ENCODE data around the gene CIAPIN1.

Gene CIAPIN1

DNA sequence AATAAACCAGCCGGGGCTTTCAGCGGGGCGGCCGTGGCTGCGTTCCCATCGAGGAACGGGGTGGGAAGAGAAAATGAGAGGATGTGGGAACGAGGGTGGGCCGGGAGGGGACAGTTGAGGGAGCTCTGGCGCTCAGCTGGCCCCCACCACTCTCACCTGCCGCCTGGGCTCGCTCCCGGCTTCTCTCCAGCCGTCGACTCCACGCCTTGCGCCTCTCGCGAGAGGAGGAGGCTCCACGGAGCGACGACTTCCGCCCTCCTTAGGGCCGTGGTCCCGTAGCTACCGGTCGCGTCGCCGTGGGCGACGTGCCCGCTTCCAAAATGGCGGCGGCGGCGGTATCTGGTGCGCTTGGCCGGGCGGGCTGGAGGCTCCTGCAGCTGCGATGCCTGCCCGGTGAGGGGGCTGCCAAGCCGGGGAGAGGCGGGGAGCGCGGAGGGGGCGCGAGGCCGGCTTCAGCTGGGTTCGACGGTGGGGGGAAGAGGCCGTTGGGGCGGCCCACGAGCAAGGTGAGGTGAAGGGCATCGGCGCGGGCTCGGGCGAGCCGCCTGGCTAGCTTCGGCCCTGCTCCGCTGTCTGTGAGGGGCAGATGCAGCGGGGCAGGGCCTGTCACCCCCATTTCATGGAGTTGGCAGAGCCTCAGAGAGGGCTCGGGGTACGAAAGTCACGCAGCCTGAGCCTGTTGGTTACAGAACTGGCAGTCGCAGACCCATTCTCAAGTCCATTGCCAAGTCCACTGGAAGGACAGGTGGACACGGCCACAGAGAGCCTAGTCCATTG, at the start of gene CIAPIN1, which contains the start of gene COQ9:
Gene CIAPIN1, minus strand, starts transcription at position 200 of the 777 bp plus-strand sequence. CDS start 6,457 bp downstream, outside the sequence.
Gene COQ9, plus strand, starts transcription at position 294 of the 777 bp plus-strand sequence. Its CDS starts 27 bp downstream, at position 321.
- POLR2A ChIA-PET = interaction anchor here (0.5 to 1.7 kb wide), 7 partner anchors 12 to 1267 kb away, joined by 3 to 9 read pairs (median 4); partner anchors contain the start of gene POLR2C
- TF ChIP-seq, protein P1, sequence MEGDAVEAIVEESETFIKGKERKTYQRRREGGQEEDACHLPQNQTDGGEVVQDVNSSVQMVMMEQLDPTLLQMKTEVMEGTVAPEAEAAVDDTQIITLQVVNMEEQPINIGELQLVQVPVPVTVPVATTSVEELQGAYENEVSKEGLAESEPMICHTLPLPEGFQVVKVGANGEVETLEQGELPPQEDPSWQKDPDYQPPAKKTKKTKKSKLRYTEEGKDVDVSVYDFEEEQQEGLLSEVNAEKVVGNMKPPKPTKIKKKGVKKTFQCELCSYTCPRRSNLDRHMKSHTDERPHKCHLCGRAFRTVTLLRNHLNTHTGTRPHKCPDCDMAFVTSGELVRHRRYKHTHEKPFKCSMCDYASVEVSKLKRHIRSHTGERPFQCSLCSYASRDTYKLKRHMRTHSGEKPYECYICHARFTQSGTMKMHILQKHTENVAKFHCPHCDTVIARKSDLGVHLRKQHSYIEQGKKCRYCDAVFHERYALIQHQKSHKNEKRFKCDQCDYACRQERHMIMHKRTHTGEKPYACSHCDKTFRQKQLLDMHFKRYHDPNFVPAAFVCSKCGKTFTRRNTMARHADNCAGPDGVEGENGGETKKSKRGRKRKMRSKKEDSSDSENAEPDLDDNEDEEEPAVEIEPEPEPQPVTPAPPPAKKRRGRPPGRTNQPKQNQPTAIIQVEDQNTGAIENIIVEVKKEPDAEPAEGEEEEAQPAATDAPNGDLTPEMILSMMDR (IDR thresholded peaks at IDR 0.05; ENCODE audit: control extremely low read depth, extremely low read depth, low read depth, missing control alignments) = no peak
- peak; percentile 98 for DNase-seq (ENCODE audit: extremely low spot score)
- CTCF ChIA-PET = interaction anchor here (0.7 to 13.1 kb wide), 8 partner anchors 12 to 147 kb away, joined by 3 to 112 read pairs (median 4); partner anchors contain the start of gene POLR2C

- no peak for DNase-seq (ENCODE audit: extremely low spot score)
- POLR2A ChIA-PET = no interaction called here
- CTCF ChIA-PET = no interaction called here
- TF ChIP-seq, protein P1 (IDR thresholded peaks at IDR 0.05; ENCODE audit: control extremely low read depth, extremely low read depth, low read depth, missing control alignments) = no peak
Measured at GRCh38 chr16:57493767-57494166, 46.6 kb upstream of the CIAPIN1 start.

DNA sequence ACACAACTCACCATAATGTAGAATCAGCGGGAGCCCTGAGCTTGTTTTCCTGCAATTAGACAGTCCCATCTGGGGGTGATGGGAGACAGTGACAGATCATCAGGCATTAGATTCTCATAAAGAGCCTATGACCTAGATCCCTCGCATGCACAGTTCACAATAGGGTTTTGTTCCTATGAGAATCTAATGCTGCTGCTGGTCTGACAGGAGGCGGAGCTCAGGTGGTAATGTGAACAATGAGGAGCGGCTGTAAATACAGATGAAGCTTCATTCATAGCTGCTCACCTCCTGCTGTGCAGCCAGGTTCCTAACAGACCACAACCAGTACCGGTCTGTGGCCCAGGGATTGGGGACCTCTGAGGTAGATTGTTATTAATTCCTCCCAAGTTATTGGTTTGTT, 42.0 kb upstream of the CIAPIN1 start:
- TF ChIP-seq, protein P1 (IDR thresholded peaks at IDR 0.05; ENCODE audit: control extremely low read depth, extremely low read depth, low read depth, missing control alignments) = no peak
- DNase-seq (ENCODE audit: extremely low spot score) = no peak
- ChIA-PET POLR2A (no interaction called here), CTCF (interaction anchor here (1.1 to 2.4 kb wide), 5 partner anchors 15 to 87 kb away, joined by 3 to 19 read pairs (median 4); partner anchors contain the start of genes ADGRG5 and POLR2C)

DNA sequence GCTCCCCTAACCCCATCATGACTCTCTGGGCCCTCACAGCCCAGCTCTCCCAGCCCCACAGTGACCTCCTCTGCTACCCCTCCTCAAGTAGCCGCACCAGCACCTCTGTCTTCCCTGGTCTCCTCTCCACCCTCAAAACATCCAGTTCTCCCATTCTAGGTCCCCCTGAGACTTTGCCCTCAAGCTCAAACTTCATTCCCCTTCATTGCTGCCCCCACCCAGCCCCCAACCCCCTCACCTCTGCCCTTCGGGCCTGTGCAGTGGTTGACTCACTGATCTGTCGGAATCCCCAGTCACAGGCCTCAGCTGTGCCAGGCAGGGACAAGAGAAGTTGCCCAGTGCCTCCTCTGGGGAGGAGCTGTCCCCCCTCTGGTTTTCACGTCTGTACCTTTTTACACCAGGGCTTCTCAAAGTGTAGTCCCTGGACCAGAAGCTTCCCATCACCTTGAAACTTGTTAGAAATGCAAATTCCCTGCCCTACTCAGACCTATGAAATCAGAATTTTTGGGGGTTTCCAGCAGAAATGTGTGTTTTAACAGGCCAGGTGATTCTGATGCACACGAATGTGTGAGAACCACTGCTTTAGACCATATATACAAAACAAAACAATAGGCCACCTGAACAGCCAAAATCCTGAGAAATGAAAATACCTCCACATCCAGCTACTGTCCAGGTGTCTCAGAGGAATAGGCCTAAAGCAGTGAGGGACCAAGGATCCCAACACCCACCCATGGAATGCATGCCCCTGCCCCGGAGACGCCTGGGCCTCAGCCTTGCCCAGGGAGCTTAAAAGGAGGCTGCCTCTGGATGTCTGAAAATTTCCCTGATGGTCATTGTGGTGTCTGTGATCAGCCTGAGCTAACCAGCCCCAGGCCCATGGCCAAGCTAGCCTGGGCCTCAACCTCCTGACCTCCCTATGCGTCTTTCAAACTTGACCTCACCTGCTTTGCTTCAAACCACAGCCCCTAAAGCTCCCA, 40.0 kb upstream of the CIAPIN1 start:
- TF ChIP-seq, protein P1 (IDR thresholded peaks at IDR 0.05; ENCODE audit: control extremely low read depth, extremely low read depth, low read depth, missing control alignments) = no peak
- POLR2A ChIA-PET = interaction anchor here (1.6 kb wide), 1 partner anchor 50 kb away, joined by 5 read pairs; no protein-coding TSS in a partner anchor
- CTCF ChIA-PET = interaction anchor here (1.0 to 3.0 kb wide), 18 partner anchors 12 to 161 kb away, joined by 3 to 20 read pairs (median 4); partner anchors contain the start of genes CCDC102A and POLR2C
- DNase-seq (ENCODE audit: extremely low spot score) = no peak

DNA sequence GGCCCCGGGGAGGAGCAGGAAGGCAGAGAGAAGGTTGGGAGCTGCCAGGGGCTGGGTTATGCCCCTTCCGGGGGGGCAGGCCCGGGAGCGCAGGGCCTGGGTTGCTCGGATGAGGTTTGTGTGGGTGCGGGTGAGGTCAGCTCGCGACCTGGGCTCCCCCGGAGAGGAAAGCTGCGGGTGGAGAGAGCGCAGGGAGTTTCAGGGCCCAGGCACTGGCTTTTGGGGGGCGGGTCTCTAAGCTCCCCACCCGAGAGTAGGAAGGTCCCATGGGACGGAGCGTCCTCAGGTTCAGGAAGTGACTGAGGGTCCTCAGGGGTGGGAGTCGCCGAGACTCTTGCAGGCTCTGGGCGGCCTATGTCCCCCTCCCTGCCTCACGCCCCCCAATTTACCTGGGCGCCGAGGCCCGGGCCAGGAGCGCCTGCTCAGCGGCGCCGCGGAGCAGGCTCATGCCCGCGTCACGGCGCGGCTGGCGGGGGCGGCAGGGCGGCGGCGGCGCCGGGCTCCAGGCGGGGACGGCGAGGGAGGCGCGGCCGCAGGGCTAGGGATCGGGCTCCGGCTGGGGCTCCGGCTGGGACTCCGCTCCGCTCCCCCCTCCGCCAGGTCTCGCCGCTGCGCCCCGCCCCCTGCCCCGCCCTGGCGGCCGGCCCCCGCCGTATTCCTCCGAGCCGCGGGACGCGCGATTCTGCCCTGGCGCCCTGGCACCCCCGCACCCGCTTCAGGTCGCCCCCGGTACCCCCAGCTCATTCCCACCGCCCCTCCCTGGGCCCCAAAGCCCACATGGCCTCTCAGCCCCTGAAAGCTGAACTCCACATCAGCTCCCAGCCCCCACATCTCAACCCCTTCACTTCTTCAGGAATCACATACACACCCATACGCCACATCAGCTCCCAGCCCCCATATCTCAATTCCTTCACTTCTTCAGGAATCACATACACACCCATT, 39.0 kb upstream of the CIAPIN1 start, which contains the start of gene DOK4:
Gene DOK4, minus strand, starts transcription at position 578 of the 942 bp plus-strand sequence. CDS start 6,986 bp downstream, outside the sequence.
- ChIA-PET CTCF (interaction anchor here (1.2 to 3.0 kb wide), 14 partner anchors 10 to 186 kb away, joined by 3 to 20 read pairs (median 4); partner anchors contain the start of gene POLR2C), POLR2A (no interaction called here)
- DNase-seq (ENCODE audit: extremely low spot score) = peak; percentile 95
- TF ChIP-seq, protein P1 (IDR thresholded peaks at IDR 0.05; ENCODE audit: control extremely low read depth, extremely low read depth, low read depth, missing control alignments) = no peak
